DOHH2 (cell line): ENCODE measurements around the gene MYO1A.

Source experiments
- H3F3A ChIP-seq: fragments of 200-600 bp; sonication (generic), shearing (Covaris generic); 2 replicates; pipeline ENCODE4 v1.6.0; 2016; ENCODE audit warnings: antibody characterized with exemption, mild to moderate bottlenecking; ENCODE audit not compliant: control insufficient read depth, insufficient read depth
- H3K27ac ChIP-seq: fragments of 200-600 bp; sonication (generic); 2 replicates; pipeline ENCODE4 v1.5.1; 2014; ENCODE audit warnings: low read depth, mild to moderate bottlenecking, low read length, moderate library complexity
- H3K27me3 ChIP-seq: fragments of 200-600 bp; sonication (generic); 2 replicates; pipeline ENCODE4 v1.6.1; 2014; ENCODE audit warnings: mild to moderate bottlenecking, low read length, mixed read lengths; ENCODE audit not compliant: control insufficient read depth
- H3K36me3 ChIP-seq: fragments of 200-600 bp; sonication (generic); 2 replicates; pipeline ENCODE4 v1.6.1; 2014; ENCODE audit warnings: mild to moderate bottlenecking, low read length, moderate library complexity, mixed read lengths; ENCODE audit not compliant: control insufficient read depth
- H3K4me1 ChIP-seq: fragments of 200-600 bp; sonication (generic); 2 replicates; pipeline ENCODE4 v1.6.1; 2014; ENCODE audit warnings: mild to moderate bottlenecking, low read length, mixed read lengths; ENCODE audit not compliant: control insufficient read depth
- H3K4me2 ChIP-seq: fragments of 200-600 bp; sonication (generic); 2 replicates; pipeline ENCODE4 v1.6.0; 2014; ENCODE audit warnings: mild to moderate bottlenecking, low read length, moderate library complexity
- H3K4me3 ChIP-seq: fragments of 200-600 bp; sonication (generic); 2 replicates; pipeline ENCODE4 v1.5.1; 2014; ENCODE audit warnings: mild to moderate bottlenecking, low read length, mixed read lengths
- H3K79me2 ChIP-seq: fragments of 200-600 bp; sonication (generic); 2 replicates; pipeline ENCODE4 v1.6.1; 2014; ENCODE audit warnings: mild to moderate bottlenecking, low read length, mixed read lengths; ENCODE audit not compliant: control insufficient read depth
- H3K9me2 ChIP-seq: fragments of 200-600 bp; sonication (generic); replicated peaks from 2 replicates; pipeline ENCODE4 v1.6.1; 2014; ENCODE audit warnings: mild to moderate bottlenecking, low read length, mixed read lengths; ENCODE audit not compliant: control insufficient read depth
- H3K9me3 ChIP-seq: fragments of 200-600 bp; sonication (generic); 2 replicates; pipeline ENCODE4 v1.6.1; 2014; ENCODE audit warnings: antibody characterized with exemption, low read length, mixed read lengths; ENCODE audit not compliant: control insufficient read depth, insufficient read depth
- H4K20me1 ChIP-seq: fragments of 200-600 bp; sonication (generic); 2 replicates; pipeline ENCODE4 v1.6.0; 2014; ENCODE audit warnings: low read depth, mild to moderate bottlenecking, antibody characterized with exemption, low read length, moderate library complexity; ENCODE audit not compliant: control insufficient read depth, insufficient read depth
- CTCF ChIP-seq: fragments of 200-600 bp; sonication (generic); IDR thresholded peaks from one replicate; pipeline ENCODE4 v1.5.1; 2014; ENCODE audit warnings: antibody characterized with exemption, mild to moderate bottlenecking, low read depth, low read length; ENCODE audit not compliant: poor library complexity, severe bottlenecking
- EZH2phosphoT487 ChIP-seq: fragments of 200-600 bp; sonication (generic); IDR thresholded peaks from 2 replicates; pipeline ENCODE4 v1.6.1; 2017; ENCODE audit warnings: borderline replicate concordance, mild to moderate bottlenecking, antibody characterized with exemption, low read length, moderate library complexity, mixed read lengths

Gene MYO1A

DNA sequence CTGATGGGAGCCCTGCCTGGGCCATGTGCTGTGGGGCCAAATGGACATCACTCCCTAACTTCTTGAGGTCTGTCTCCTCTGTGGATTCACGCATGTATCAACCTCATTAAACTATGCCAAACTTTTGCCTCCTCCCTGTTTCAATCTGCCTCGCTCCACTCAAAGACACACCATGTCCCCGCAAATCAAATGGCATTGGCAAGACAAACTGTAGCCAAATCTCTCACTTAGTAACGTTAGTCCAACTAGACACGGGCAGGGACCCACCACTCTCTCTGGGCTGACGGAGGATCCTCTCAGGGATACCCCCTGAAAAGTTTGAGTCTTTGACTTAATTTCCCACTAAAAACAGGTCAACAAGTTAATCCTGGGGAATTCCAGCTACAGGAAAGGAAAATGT, 51.6 kb downstream of the MYO1A start:
- Histone ChIP-seq H3F3A (no peaks in the 10 kb centered on the region), H3K4me2 (no peak overlapping the region), H3K4me3 (no peak overlapping the region), H4K20me1 (peaks cover 10% of the 10 kb centered on the region; the same call in 1 of the 2 replicates), H3K79me2 (peaks cover 34% of the 10 kb centered on the region), H3K36me3 (peaks cover 34% of the 10 kb centered on the region), H3K9me3 (no peaks in the 10 kb centered on the region), H3K27me3 (no peaks in the 10 kb centered on the region), H3K4me1 (no peaks in the 10 kb centered on the region; the same call in 1 of the 2 replicates), H3K9me2 (no peaks in the 10 kb centered on the region), H3K27ac (no peak overlapping the region)
- no peak for TF ChIP-seq EZH2phosphoT487
- no peak for TF ChIP-seq CTCF

DNA sequence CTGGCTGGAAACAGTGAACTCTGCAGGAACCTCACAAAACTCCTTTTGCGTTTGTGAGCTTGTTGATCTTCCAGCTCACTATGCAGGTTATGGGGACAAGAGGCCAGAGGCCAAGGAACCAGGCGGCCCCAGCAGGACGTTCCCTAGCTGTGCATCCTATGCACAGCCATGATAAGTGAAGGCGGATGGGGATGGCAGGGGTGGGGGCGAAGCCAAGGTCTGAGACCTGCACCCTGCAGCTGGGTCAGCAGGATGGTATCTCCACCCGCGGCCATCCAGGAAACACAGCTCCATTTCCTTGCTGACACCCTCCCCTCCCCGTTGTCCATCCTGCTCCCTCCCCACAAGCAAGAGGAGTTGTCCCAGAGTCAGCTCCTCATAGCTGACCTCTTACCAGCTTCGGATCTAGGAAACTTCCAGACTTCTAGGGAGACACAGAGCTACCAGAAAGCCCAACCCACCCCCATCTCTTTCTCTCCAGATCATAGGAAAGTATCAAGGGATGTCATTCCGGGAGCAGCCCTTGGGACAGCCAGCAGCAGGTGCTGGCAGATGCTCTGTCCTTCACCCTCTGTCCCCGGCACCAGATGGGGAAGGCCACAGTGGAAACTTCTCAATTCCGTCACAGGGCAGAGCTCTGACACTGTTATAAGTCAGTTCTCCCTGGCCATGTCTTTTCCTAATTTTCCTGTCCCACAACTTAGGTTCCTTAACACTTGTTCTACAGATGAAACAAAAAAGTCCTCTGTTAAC, 53.0 kb downstream of the MYO1A start:
- no peaks in the 10 kb centered on the region; the same call in 1 of the 2 replicates for H3K4me1 ChIP-seq
- peaks cover 21% of the 10 kb centered on the region for H3K36me3 ChIP-seq
- no peaks in the 10 kb centered on the region for H3K9me3 ChIP-seq
- no peak overlapping the region for H3K4me2 ChIP-seq
- no peaks in the 10 kb centered on the region for H3K9me2 ChIP-seq
- no peaks in the 10 kb centered on the region for H3K27me3 ChIP-seq
- no peak overlapping the region for H3K27ac ChIP-seq
- no peaks in the 10 kb centered on the region for H3F3A ChIP-seq
- peaks cover 25% of the 10 kb centered on the region for H3K79me2 ChIP-seq
- TF ChIP-seq CTCF (no peak), EZH2phosphoT487 (no peak)
- no peak overlapping the region for H3K4me3 ChIP-seq
- peaks cover 10% of the 10 kb centered on the region; the same call in 1 of the 2 replicates for H4K20me1 ChIP-seq

- H3K79me2 ChIP-seq = peaks cover 16% of the 10 kb centered on the region
- no peak for TF ChIP-seq EZH2phosphoT487
- TF ChIP-seq CTCF = no peak
- H3K4me3 ChIP-seq = no peak overlapping the region
- H3K4me1 ChIP-seq = 0 out of 2 replicates have a peak, but pooled peaks cover 4% of the 10 kb centered on the region
- H3K9me3 ChIP-seq = no peaks in the 10 kb centered on the region
- H3K27ac ChIP-seq = no peak overlapping the region
- no peaks in the 10 kb centered on the region for H3F3A ChIP-seq
- no peaks in the 10 kb centered on the region for H3K27me3 ChIP-seq
- 0 out of 2 replicates have a peak, but pooled peaks cover 6% of the 10 kb centered on the region for H4K20me1 ChIP-seq
- no peak overlapping the region for H3K4me2 ChIP-seq
- H3K9me2 ChIP-seq = no peaks in the 10 kb centered on the region
- peaks cover 11% of the 10 kb centered on the region for H3K36me3 ChIP-seq
Measured at GRCh38 chr12:56995930-56996496, 53.9 kb downstream of the MYO1A start.
